HepG2 (cell line): Measurements from ENCODE around the gene PTPRH. TPM values are rescaled to one million over a fixed set of nuclear protein-coding genes. Genes with fewer than 3 reads are reported as not detected.
A peak's percentile ranks its signal among the peaks of the same experiment; 100 is the strongest.

Source experiments
- MYNN ChIP-seq: sonication (generic); formaldehyde crosslinking; IDR thresholded peaks from 2 replicates; pipeline ENCODE4 v1.4.0; 2020; ENCODE audit warnings: mild to moderate bottlenecking, low read depth, missing genetic modification reagents
- NBN ChIP-seq: fragments of 450-650 bp; conservative IDR thresholded peaks from 2 replicates; pipeline ENCODE4 v1.6.1; 2017
- PAWR ChIP-seq: sonication (generic); formaldehyde crosslinking; IDR thresholded peaks from 2 replicates; pipeline ENCODE4 v1.4.0; 2020; ENCODE audit warnings: missing genetic modification reagents, mild to moderate bottlenecking, borderline replicate concordance
- PAXIP1 ChIP-seq: sonication (generic); formaldehyde crosslinking; conservative IDR thresholded peaks from 2 replicates; pipeline ENCODE4 v1.4.0; 2020; ENCODE audit warnings: mild to moderate bottlenecking, missing genetic modification reagents, moderate library complexity
- REPIN1 ChIP-seq: sonication (generic); formaldehyde crosslinking; IDR thresholded peaks from 2 replicates; pipeline ENCODE4 v1.8.0; 2022; ENCODE audit warnings: missing genetic modification reagents, low read depth, mild to moderate bottlenecking, borderline replicate concordance
- THAP11 ChIP-seq: IDR thresholded peaks from 2 replicates; pipeline ENCODE4 v1.6.1; 2016; ENCODE audit warnings: missing biosample characterization, missing genetic modification reagents
- TMF1 ChIP-seq: sonication (generic); formaldehyde crosslinking; IDR thresholded peaks from 2 replicates; pipeline ENCODE4 v1.8.1; 2022; ENCODE audit warnings: low read depth, missing genetic modification reagents
- USF2 ChIP-seq, 2 experiments: sonication (generic) in 1 of 2; formaldehyde crosslinking in 1 of 2; IDR thresholded peaks; 2 replicates each; pipeline versions ENCODE4 v1.5.1 to v1.6.1; 2011 to 2020; ENCODE audit warnings: borderline replicate concordance in 1 of 2, low read depth in 1 of 2, low read length in 1 of 2, mild to moderate bottlenecking in 1 of 2, missing genetic modification reagents in 1 of 2, moderate library complexity in 1 of 2
- ZNF282 ChIP-seq: fragments of 450-650 bp; IDR thresholded peaks from 2 replicates; pipeline ENCODE4 v1.6.1; 2018; ENCODE audit not compliant: partially characterized antibody
- polyA plus RNA-seq, 8 experiments: library from polyadenylated mRNA; depleted of rRNA in 3 of 8; stranded (reverse) in 7 of 8; unstranded in 1 of 8; fragments of >200 nt; fragmentation: Illumina TruSeq in 4 of 8; extraction: Trizol in 4 of 8; gene quantifications; 2 replicates each; pipeline versions ENCODE4 v1.2.1 to v1.2.3, GENCODE V29; 2011 to 2016; ENCODE audit warnings: low read depth in 4 of 8, missing spikeins in 1 of 8, mixed read lengths in 1 of 8; ENCODE audit not compliant: insufficient read depth in 1 of 8
- total RNA-seq, 5 experiments: library from RNA; depleted of rRNA; stranded (reverse); fragments of >200 nt; fragmentation: Illumina TruSeq; extraction: Trizol; gene quantifications; 2 replicates each; pipeline ENCODE4 v1.2.3, GENCODE V29; 2016; ENCODE audit warnings: low read depth in 1 of 5
- TF ChIP-seq, protein P1 (sequence below): sonication (generic); formaldehyde crosslinking; IDR thresholded peaks from 2 replicates; pipeline ENCODE4 v1.5.0; 2020; ENCODE audit warnings: missing genetic modification reagents, mild to moderate bottlenecking, borderline replicate concordance
- TF ChIP-seq, protein P2 (sequence below): sonication (generic); formaldehyde crosslinking; IDR thresholded peaks from 2 replicates; pipeline ENCODE4 v1.9.0; 2021; ENCODE audit warnings: missing genetic modification reagents, borderline replicate concordance
- TF ChIP-seq, protein P3 (sequence below): sonication (generic); formaldehyde crosslinking; IDR thresholded peaks from 2 replicates; pipeline ENCODE4 v1.4.0; 2020; ENCODE audit warnings: missing genetic modification reagents
- TF ChIP-seq, protein P4 (sequence below): sonication (generic); formaldehyde crosslinking; conservative IDR thresholded peaks from 2 replicates; pipeline ENCODE4 v1.4.0; 2020; ENCODE audit warnings: missing genetic modification reagents

PTPRH gene
- total and polyA plus RNA-seq, 2 of the 13 experiments (the other 11 are each of a cell fraction or from before 2014, with no cell fraction given) = 14.7 to 125 TPM

GRCh38 chr19:55216461-55217198 is 7.3 kb upstream of the PTPRH start (continued):
- TF ChIP-seq PAXIP1 (CRISPR knock-in tag) = peak; percentile 66
- TF ChIP-seq TMF1 (CRISPR knock-in tag) = peak; percentile 99
- peak; percentile 93 for TF ChIP-seq THAP11 (CRISPR knock-in tag)
- TF ChIP-seq, protein P1, sequence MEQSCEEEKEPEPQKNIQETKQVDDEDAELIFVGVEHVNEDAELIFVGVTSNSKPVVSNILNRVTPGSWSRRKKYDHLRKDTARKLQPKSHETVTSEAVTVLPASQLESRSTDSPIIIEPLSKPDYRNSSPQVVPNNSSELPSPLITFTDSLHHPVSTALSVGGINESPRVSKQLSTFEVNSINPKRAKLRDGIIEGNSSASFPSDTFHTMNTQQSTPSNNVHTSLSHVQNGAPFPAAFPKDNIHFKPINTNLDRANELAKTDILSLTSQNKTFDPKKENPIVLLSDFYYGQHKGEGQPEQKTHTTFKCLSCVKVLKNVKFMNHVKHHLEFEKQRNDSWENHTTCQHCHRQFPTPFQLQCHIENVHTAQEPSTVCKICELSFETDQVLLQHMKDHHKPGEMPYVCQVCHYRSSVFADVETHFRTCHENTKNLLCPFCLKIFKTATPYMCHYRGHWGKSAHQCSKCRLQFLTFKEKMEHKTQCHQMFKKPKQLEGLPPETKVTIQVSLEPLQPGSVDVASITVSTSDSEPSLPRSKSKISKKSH (CRISPR knock-in tag) = peak; percentile 86
- no peak for TF ChIP-seq NBN
- TF ChIP-seq, protein P2, sequence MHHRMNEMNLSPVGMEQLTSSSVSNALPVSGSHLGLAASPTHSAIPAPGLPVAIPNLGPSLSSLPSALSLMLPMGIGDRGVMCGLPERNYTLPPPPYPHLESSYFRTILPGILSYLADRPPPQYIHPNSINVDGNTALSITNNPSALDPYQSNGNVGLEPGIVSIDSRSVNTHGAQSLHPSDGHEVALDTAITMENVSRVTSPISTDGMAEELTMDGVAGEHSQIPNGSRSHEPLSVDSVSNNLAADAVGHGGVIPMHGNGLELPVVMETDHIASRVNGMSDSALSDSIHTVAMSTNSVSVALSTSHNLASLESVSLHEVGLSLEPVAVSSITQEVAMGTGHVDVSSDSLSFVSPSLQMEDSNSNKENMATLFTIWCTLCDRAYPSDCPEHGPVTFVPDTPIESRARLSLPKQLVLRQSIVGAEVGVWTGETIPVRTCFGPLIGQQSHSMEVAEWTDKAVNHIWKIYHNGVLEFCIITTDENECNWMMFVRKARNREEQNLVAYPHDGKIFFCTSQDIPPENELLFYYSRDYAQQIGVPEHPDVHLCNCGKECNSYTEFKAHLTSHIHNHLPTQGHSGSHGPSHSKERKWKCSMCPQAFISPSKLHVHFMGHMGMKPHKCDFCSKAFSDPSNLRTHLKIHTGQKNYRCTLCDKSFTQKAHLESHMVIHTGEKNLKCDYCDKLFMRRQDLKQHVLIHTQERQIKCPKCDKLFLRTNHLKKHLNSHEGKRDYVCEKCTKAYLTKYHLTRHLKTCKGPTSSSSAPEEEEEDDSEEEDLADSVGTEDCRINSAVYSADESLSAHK (CRISPR knock-in tag) = peak; percentile 92; the same call in 1 of the 2 replicates
- TF ChIP-seq, protein P3, sequence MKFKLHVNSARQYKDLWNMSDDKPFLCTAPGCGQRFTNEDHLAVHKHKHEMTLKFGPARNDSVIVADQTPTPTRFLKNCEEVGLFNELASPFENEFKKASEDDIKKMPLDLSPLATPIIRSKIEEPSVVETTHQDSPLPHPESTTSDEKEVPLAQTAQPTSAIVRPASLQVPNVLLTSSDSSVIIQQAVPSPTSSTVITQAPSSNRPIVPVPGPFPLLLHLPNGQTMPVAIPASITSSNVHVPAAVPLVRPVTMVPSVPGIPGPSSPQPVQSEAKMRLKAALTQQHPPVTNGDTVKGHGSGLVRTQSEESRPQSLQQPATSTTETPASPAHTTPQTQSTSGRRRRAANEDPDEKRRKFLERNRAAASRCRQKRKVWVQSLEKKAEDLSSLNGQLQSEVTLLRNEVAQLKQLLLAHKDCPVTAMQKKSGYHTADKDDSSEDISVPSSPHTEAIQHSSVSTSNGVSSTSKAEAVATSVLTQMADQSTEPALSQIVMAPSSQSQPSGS (CRISPR knock-in tag) = peak; percentile 96
- TF ChIP-seq PAWR (CRISPR knock-in tag) = peak; percentile 87; the same call in 1 of the 2 replicates
- peak; percentile 22; the same call in 1 of the 2 replicates for TF ChIP-seq REPIN1 (CRISPR knock-in tag)
- TF ChIP-seq, protein P4, sequence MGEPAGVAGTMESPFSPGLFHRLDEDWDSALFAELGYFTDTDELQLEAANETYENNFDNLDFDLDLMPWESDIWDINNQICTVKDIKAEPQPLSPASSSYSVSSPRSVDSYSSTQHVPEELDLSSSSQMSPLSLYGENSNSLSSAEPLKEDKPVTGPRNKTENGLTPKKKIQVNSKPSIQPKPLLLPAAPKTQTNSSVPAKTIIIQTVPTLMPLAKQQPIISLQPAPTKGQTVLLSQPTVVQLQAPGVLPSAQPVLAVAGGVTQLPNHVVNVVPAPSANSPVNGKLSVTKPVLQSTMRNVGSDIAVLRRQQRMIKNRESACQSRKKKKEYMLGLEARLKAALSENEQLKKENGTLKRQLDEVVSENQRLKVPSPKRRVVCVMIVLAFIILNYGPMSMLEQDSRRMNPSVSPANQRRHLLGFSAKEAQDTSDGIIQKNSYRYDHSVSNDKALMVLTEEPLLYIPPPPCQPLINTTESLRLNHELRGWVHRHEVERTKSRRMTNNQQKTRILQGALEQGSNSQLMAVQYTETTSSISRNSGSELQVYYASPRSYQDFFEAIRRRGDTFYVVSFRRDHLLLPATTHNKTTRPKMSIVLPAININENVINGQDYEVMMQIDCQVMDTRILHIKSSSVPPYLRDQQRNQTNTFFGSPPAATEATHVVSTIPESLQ (CRISPR knock-in tag) = peak; percentile 62; the same call in 1 of the 2 replicates
- peak; percentile 87 for TF ChIP-seq MYNN
- TF ChIP-seq ZNF282 = no peak
- TF ChIP-seq USF2 (IDR thresholded peaks at IDR 0.05; ENCODE audit: low read depth, low read length) = no peak
- no peak for TF ChIP-seq USF2 (CRISPR knock-in tag; IDR thresholded peaks at IDR 0.05; ENCODE audit: borderline replicate concordance)
